ENCODE results near the gene PAH.

The PAH gene

GRCh38 chr12:102816816-102817434, 100.1 kb downstream of the PAH start:
- no peaks in the 10 kb centered on the region for H3K4me1 ChIP-seq (ENCODE audit: insufficient read depth, low read length)
- no peaks in the 10 kb centered on the region for H3K36me3 ChIP-seq (ENCODE audit: insufficient read depth, low read length)
- no peaks in the 10 kb centered on the region for H3K9me3 ChIP-seq (ENCODE audit: low read length)
- H2AFZ ChIP-seq (ENCODE audit: low read depth, low read length), result no peak overlapping the region
- no peak overlapping the region for H3K4me3 ChIP-seq (ENCODE audit: low read length)
- no peaks in the 10 kb centered on the region for H3K27me3 ChIP-seq (ENCODE audit: insufficient read depth, low read length)

- Histone ChIP-seq H3K9me3 (ENCODE audit: low read length) (no peaks in the 10 kb centered on the region), H3K27me3 (ENCODE audit: insufficient read depth, low read length) (no peaks in the 10 kb centered on the region), H3K4me1 (ENCODE audit: insufficient read depth, low read length) (no peaks in the 10 kb centered on the region), H3K4me3 (ENCODE audit: low read length) (no peak overlapping the region), H3K36me3 (ENCODE audit: insufficient read depth, low read length) (no peaks in the 10 kb centered on the region), H2AFZ (ENCODE audit: low read depth, low read length) (no peak overlapping the region)
Observed at GRCh38 chr12:102814691-102815367, 102.2 kb downstream of the PAH start.

- H2AFZ ChIP-seq (ENCODE audit: low read depth, low read length), result no peak overlapping the region
- H3K9me3 ChIP-seq (ENCODE audit: low read length), result no peaks in the 10 kb centered on the region
- H3K4me1 ChIP-seq (ENCODE audit: insufficient read depth, low read length), result no peaks in the 10 kb centered on the region
- H3K4me3 ChIP-seq (ENCODE audit: low read length), result no peak overlapping the region
- no peaks in the 10 kb centered on the region for H3K36me3 ChIP-seq (ENCODE audit: insufficient read depth, low read length)
- H3K27me3 ChIP-seq (ENCODE audit: insufficient read depth, low read length), result no peaks in the 10 kb centered on the region
Observed at GRCh38 chr12:102812344-102812743, 104.7 kb downstream of the PAH start.

- Histone ChIP-seq H3K4me3 (ENCODE audit: low read length) (no peak overlapping the region), H3K4me1 (ENCODE audit: insufficient read depth, low read length) (no peaks in the 10 kb centered on the region), H3K36me3 (ENCODE audit: insufficient read depth, low read length) (no peaks in the 10 kb centered on the region), H3K9me3 (ENCODE audit: low read length) (no peaks in the 10 kb centered on the region), H2AFZ (ENCODE audit: low read depth, low read length) (no peak overlapping the region), H3K27me3 (ENCODE audit: insufficient read depth, low read length) (no peaks in the 10 kb centered on the region)
Observed at GRCh38 chr12:102811110-102811737, 105.8 kb downstream of the PAH start.

GRCh38 chr12:102808412-102808811, 108.6 kb downstream of the PAH start:
- no peak overlapping the region for H2AFZ ChIP-seq (ENCODE audit: low read depth, low read length)
- no peak overlapping the region for H3K4me3 ChIP-seq (ENCODE audit: low read length)
- H3K36me3 ChIP-seq (ENCODE audit: insufficient read depth, low read length), result no peaks in the 10 kb centered on the region
- H3K9me3 ChIP-seq (ENCODE audit: low read length), result no peaks in the 10 kb centered on the region
- no peaks in the 10 kb centered on the region for H3K27me3 ChIP-seq (ENCODE audit: insufficient read depth, low read length)
- H3K4me1 ChIP-seq (ENCODE audit: insufficient read depth, low read length), result no peaks in the 10 kb centered on the region

- Histone ChIP-seq H3K4me1 (ENCODE audit: insufficient read depth, low read length) (no peaks in the 10 kb centered on the region), H3K4me3 (ENCODE audit: low read length) (no peak overlapping the region), H3K9me3 (ENCODE audit: low read length) (no peaks in the 10 kb centered on the region), H3K27me3 (ENCODE audit: insufficient read depth, low read length) (no peaks in the 10 kb centered on the region), H3K36me3 (ENCODE audit: insufficient read depth, low read length) (no peaks in the 10 kb centered on the region), H2AFZ (ENCODE audit: low read depth, low read length) (no peak overlapping the region)
Observed at GRCh38 chr12:102806592-102806991, 110.5 kb downstream of the PAH start.

GRCh38 chr12:102806110-102806509, 110.9 kb downstream of the PAH start:
- no peaks in the 10 kb centered on the region for H3K27me3 ChIP-seq (ENCODE audit: insufficient read depth, low read length)
- H3K4me1 ChIP-seq (ENCODE audit: insufficient read depth, low read length), result no peaks in the 10 kb centered on the region
- H2AFZ ChIP-seq (ENCODE audit: low read depth, low read length), result no peak overlapping the region
- H3K36me3 ChIP-seq (ENCODE audit: insufficient read depth, low read length), result no peaks in the 10 kb centered on the region
- no peak overlapping the region for H3K4me3 ChIP-seq (ENCODE audit: low read length)
- no peaks in the 10 kb centered on the region for H3K9me3 ChIP-seq (ENCODE audit: low read length)

GRCh38 chr12:102800565-102800964, 116.5 kb downstream of the PAH start:
- Histone ChIP-seq H3K4me3 (ENCODE audit: low read length) (no peak overlapping the region), H3K27me3 (ENCODE audit: insufficient read depth, low read length) (no peaks in the 10 kb centered on the region), H3K36me3 (ENCODE audit: insufficient read depth, low read length) (no peaks in the 10 kb centered on the region), H2AFZ (ENCODE audit: low read depth, low read length) (no peak overlapping the region), H3K9me3 (ENCODE audit: low read length) (no peaks in the 10 kb centered on the region), H3K4me1 (ENCODE audit: insufficient read depth, low read length) (no peaks in the 10 kb centered on the region)

GRCh38 chr12:102799229-102799628, 117.8 kb downstream of the PAH start:
- Histone ChIP-seq H3K9me3 (ENCODE audit: low read length) (no peaks in the 10 kb centered on the region), H3K4me3 (ENCODE audit: low read length) (no peak overlapping the region), H2AFZ (ENCODE audit: low read depth, low read length) (no peak overlapping the region), H3K36me3 (ENCODE audit: insufficient read depth, low read length) (no peaks in the 10 kb centered on the region), H3K4me1 (ENCODE audit: insufficient read depth, low read length) (no peaks in the 10 kb centered on the region), H3K27me3 (ENCODE audit: insufficient read depth, low read length) (no peaks in the 10 kb centered on the region)

GRCh38 chr12:102797528-102797927, 119.5 kb downstream of the PAH start:
- no peaks in the 10 kb centered on the region for H3K27me3 ChIP-seq (ENCODE audit: insufficient read depth, low read length)
- H3K4me1 ChIP-seq (ENCODE audit: insufficient read depth, low read length), result no peaks in the 10 kb centered on the region
- no peak overlapping the region for H2AFZ ChIP-seq (ENCODE audit: low read depth, low read length)
- no peak overlapping the region for H3K4me3 ChIP-seq (ENCODE audit: low read length)
- no peaks in the 10 kb centered on the region for H3K9me3 ChIP-seq (ENCODE audit: low read length)
- H3K36me3 ChIP-seq (ENCODE audit: insufficient read depth, low read length), result no peaks in the 10 kb centered on the region

- Histone ChIP-seq H3K9me3 (ENCODE audit: low read length) (no peaks in the 10 kb centered on the region), H3K36me3 (ENCODE audit: insufficient read depth, low read length) (no peaks in the 10 kb centered on the region), H3K4me3 (ENCODE audit: low read length) (no peak overlapping the region), H3K27me3 (ENCODE audit: insufficient read depth, low read length) (no peaks in the 10 kb centered on the region), H2AFZ (ENCODE audit: low read depth, low read length) (no peak overlapping the region), H3K4me1 (ENCODE audit: insufficient read depth, low read length) (no peaks in the 10 kb centered on the region)
Observed at GRCh38 chr12:102793921-102794320, 123.1 kb downstream of the PAH start.
